Measurements from ENCODE around the gene CNOT6L.

Gene CNOT6L

DNA sequence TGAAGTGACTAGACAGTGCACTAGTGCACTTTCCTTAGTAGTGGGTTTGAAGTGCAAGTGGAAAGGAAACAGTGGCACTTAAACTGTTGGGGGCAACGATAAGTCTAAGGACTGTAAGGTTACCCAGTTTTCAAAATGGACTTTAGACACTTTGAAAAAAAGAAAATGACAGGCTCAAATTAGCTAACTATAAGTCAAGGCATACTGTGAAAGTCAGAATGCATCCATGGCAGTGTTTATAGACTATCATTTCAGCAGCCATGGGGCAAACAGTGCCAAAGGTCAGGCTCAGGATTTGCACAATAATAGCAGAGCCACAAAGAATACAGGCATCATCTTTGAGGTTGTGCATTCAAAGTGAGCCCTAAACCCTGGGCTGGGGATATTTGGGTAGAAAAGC is 109.1 kb downstream of the CNOT6L start:
- no peak for DNase-seq

DNA sequence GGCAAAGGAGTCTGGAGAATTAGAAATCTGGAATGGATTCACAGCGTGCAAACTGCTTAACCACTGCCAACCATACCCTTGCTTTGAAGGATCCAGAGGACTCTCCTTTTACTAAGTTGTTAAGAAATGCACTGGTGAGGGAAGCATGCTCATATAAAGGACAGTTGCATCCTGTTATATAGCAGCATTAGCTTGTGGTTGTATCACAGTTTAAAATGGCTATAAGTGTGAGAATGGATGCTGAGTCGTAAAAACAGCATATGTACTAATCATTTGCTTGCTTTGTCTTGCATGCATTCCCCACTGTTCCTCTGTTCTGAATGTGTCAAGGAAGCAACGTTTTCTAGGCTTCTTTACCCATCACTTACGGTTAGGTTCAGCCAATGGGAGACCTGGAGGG is 112.5 kb downstream of the CNOT6L start:
- no peak for DNase-seq

DNA sequence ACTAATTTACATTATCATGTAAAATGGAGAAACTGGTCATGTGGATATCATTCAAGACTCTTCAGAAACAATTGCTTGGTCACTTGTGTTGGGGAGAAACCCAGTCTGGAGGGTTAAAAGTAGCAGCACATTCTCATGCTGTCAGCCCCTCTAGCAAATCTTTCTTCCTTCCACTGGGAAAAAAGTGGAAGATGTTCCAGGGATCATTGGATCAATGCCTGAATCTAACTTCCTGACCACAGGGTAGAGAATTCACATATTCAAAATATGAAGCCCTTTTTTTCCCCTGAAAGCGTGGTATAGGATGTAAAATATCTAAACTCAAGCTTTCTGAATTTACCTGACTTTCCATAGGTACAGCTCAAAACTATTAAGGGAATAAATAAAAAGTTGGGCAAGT is 115.5 kb downstream of the CNOT6L start:
- DNase-seq = no peak

DNA sequence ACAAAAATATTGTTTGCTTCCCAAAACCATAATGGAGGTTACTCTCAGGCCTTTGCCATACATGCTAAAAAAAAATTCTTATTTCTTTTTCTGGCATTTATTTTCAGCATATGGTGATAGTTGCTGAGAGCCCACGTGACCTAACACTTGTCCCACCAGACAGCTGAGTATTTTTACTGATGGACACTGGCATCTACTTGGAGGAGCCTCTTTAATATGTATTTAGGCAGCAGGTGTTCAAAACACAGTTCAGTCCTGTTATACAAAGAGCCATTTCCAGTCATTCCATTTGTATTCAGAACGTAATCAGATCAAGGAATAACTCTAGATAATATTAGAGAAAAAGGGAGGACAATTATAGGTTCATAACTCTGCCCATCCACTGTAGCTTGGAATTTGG is 118.0 kb downstream of the CNOT6L start:
- no peak for DNase-seq

DNA sequence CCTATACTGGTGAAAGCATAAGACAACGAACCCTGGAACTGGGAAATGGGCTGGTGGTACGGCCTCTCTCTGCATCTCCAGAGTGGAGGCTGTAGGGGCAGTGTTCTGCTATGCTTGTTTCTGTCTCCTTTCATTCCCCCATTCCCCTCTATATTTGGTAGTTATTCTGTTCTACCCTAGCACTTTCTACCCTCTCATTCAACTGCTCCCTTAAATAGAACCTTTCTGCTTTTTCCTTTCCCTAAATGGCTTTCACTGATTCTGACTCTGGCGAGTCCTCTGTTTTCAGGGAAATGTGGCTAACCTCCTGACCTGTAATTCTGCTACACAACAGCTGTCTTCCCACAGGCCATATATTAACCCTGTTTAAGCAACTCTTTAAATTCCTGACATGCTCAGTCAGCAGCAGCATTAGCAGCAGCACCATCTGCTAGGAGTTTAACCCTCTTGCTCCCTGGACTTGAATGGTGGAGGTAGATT is 119.4 kb downstream of the CNOT6L start:
- peak in 1 of 2 experiments; percentile 8 for DNase-seq

DNA sequence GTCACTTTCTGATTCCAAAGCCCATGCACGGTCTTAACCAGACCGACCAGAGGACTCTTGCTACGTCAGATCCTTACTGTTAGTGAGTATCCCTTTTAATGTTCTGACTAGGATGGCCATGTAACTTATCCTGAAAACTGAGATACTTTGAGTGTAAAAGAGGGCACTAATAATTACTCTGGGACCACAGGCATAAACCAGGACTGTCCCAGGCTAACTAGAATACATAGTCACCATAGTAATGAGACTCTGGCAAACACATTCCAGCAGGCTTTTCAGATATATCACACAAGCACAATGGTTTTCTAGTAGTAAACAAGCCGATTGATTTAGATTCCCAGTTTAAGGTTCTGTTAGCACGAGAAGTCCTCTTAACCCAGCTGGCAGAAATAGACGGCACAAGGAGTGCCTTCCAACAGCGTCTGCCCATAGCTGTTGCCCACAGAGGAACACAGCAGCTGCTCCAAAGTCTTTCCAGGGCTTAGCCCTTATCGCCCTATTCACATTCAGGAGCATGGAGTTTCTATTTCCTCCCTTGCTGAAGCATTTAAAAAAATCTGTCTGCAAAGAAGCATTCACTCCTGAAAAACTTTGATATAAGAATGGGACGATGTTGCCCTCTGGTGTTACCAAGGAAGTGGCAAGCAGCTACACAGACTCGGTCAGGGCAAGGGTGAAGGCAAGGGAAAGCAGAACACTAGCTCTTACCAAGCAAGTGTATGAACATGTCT is 121.1 kb downstream of the CNOT6L start:
- peak in 1 of 2 experiments; percentile 6 for DNase-seq

DNA sequence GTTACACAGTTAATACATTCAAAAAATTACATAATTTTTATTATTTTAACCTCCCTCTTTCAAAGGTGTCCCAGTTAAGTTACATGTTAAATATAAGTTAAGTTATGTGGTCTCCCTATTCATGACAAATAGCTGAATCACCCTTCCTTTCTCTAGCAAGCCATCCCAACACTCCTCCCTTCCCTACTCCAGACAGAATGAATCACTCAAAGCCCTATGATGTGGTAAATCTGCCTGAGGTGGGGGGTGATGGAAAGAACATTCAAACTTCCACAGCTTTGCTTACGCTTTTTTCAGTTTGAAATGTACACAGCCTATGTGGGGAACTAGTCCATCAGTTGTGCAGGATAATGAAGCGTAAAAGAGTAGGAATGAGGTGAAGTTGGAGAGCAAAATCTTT is 123.4 kb downstream of the CNOT6L start:
- no peak for DNase-seq

DNA sequence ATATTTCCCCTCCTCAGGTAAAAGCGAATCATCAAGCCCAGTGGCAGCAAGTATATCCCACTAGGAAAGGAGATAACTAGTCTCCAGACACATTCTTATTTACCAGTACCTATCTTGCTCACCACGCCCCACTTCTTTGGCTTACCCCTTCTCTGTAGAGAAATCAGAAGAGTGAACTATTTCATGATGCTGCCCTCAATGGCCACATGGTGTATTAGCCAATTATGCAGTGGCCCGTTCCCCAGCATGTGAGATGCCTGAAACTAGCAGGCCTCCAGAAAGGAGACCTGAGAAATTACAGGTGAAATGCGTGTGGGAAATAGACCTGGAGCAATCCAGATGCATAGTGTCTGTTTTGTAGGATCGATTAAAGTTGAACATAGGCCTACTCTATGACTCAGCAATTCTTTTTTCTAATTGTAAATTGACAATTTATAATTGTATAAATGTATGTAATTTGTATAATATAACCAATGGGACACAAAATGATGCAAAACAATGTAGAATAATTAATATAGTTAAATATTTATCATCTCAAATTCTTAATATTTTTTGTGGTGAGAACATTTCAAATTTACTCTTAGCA is 126.2 kb downstream of the CNOT6L start:
- DNase-seq = no peak

DNA sequence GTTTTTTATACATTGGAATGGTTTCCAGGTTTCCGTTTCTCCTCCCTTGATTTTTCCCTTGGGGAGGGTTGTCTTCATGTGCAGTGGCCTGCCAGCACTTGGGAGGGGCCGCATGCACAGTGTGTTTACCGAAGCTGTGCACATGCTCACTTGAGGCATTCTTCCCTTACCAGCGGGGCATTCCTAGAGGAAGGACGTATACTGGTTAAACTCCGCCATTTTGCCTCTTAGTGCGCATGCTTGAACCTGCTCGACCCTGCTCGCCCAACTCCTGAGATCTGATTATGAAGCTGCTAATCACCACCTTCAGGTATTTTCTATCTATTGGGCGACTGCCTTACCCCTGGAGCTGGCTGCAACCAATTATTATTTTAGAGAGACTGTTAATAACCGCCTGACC is 137.4 kb downstream of the CNOT6L start:
- DNase-seq = no peak

DNA sequence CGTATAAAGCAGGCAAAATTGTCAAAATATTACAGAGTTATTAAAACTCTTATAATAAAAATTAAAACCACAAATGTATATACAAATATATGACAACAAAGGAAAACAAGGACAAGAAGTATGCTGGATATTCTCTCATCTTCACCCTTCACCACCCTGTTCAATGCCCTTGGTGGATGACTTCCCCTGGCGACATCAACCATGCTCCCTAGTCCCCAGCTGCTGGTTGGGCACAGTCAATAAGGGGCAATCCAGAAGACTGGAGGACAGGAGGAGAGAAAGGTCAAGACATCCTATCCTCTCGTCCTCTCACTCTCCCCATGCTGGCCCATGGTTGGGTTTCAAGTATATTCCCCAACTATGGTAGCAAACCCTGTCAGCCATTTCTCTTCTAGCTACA is 142.3 kb downstream of the CNOT6L start:
- DNase-seq = no peak

DNA sequence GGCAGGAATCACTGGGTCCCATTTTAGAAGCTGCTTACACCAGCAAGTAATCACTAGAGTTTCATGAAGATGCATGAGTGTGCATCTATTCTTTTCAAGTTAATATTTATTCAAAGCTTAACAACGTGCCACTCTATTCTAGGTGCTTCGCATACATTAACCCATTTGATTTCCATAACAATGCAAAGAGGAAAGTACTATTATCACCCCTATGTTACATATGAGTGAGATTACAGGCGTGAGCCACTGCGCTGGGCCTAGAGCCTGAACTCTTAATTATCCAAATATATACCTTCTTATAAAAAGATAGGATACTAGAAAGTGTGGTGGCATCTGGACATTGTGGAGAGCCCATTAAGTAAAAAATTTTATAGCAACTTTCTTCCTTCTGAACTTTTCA is 148.1 kb downstream of the CNOT6L start:
- DNase-seq = no peak

DNA sequence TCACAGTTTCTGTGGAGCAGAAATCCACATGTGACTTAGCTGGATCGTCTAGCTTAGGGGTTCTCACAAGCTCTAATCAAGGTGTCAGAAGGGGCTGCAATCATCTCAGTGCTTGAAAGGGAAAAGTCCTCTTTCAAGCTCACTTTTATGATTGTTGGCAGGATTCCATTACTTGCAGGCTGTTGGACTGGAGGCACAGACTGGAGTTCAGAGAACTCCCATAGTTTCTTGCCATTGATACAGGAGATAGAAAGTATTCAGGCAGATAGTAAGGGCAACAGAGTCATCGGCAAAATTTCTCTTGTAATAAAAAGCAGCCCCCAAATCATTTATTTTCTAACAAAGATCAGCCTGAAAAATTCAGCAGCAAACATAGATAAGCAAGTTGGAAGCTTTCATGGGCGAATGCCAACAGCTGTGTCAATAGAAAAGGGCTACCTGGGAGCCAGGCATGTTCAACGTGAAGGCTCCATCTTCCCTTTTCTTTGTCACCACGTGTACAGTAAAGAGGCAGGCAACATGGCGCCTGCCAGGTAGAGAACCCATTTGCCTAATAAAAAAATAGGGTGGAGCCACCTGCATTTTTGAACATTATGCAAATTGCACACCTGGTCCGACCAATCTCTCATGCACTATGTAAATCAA is 149.1 kb downstream of the CNOT6L start:
- DNase-seq = peak; percentile 14

DNA sequence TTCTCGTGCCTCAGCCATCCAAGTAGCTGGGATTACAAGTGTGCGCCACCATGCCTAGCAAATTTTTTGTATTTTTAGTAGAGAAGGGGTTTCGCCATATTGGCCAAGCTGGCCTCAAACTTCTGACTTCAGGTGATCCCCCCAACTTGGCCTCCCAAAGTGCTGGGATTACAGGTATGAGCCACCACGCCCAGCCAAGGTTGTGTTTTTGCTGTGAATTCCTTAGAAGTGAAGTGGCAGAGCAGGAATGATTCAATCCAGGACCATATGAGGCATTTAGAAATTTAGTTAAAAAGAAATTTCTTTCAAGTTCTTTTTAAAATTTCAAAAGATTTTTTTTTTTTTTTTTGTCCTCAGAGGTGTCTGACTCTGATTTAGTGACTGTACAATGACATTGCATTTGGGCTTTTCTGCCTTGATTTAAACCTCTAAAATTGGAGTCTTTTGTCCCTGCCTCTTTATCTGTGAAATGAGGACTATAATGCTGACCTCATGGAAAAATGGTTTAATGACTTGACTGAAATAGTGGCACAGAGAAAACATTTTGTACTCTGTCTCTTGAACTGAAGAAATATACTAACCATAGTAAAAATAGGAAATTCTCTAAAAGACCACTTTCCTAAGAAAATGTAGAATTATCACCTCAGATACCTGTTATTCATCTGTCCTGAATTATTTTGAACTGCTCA is 153.6 kb downstream of the CNOT6L start:
- no peak for DNase-seq

Measured in NCI-H187 (cell line).